Thyroid gland (tissue), 4 donors: ENCODE measurements around the gene BNC1.

ENCODE experiments used
- CTCF ChIP-seq, 6 experiments: fragments of 200-600 bp in 3 of 6; fragments of 450-650 bp in 3 of 6; sonication (generic) in 3 of 6; IDR thresholded peaks; one replicate each; pipeline ENCODE4 v1.5.1; 2016 to 2019; ENCODE audit warnings: antibody characterized with exemption in 6 of 6, mild to moderate bottlenecking in 2 of 6, inconsistent platforms in 1 of 6, moderate library complexity in 1 of 6
- POLR2A ChIP-seq, 2 donors: fragments of 450-650 bp; IDR thresholded peaks; one replicate each; pipeline ENCODE4 v1.6.1; 2017; ENCODE audit warnings: antibody characterized with exemption in 2 of 2, mild to moderate bottlenecking in 2 of 2, moderate library complexity in 1 of 2

GRCh38 chr15:83275412-83275811 is 9.1 kb downstream of the BNC1 start:
- TF ChIP-seq CTCF (IDR thresholded peaks at IDR 0.05) (no peak), POLR2A (IDR thresholded peaks at IDR 0.05) (no peak)
